Lower leg skin (tissue), 3 donors: ENCODE results near the gene PNMT.

Source experiments
- CTCF ChIP-seq, 3 donors: fragments of 450-650 bp; IDR thresholded peaks; one replicate each; pipeline ENCODE4 v1.5.1; 2016; ENCODE audit warnings: antibody characterized with exemption in 3 of 3, mild to moderate bottlenecking in 3 of 3, moderate library complexity in 2 of 3
- POLR2A ChIP-seq, 2 donors: fragments of 450-650 bp; IDR thresholded peaks; one replicate each; pipeline ENCODE4 v1.6.1; 2016 to 2017; ENCODE audit warnings: antibody characterized with exemption in 2 of 2, mild to moderate bottlenecking in 1 of 2, moderate library complexity in 1 of 2

GRCh38 chr17:39696731-39697130 is 28.5 kb downstream of the PNMT start:
- no peak for TF ChIP-seq CTCF (IDR thresholded peaks at IDR 0.05)
- TF ChIP-seq POLR2A (IDR thresholded peaks at IDR 0.05), result no peak
